IMR-90 (cell line): ENCODE data around the gene CST11.

Experiments
- MXI1 ChIP-seq: IDR thresholded peaks from 2 replicates; pipeline ENCODE4 v1.6.1; 2012; ENCODE audit warnings: low read depth, mild to moderate bottlenecking, low read length, moderate library complexity, borderline replicate concordance
- NFE2L2 ChIP-seq: fragments of 150-350 bp; IDR thresholded peaks from 2 replicates; pipeline ENCODE4 v1.6.1; 2016; ENCODE audit warnings: low read depth, mild to moderate bottlenecking, low read length
- POLR2A ChIP-seq: IDR thresholded peaks from 2 replicates; pipeline ENCODE4 v1.6.1; 2012; ENCODE audit warnings: mild to moderate bottlenecking, low read depth, low read length
- RCOR1 ChIP-seq: IDR thresholded peaks from 2 replicates; pipeline ENCODE4 v1.6.1; 2012; ENCODE audit warnings: mild to moderate bottlenecking, low read length, improper control_type of control experiment; ENCODE audit not compliant: insufficient replicate concordance
- SMC3 ChIP-seq: fragments of 150-350 bp; IDR thresholded peaks from 2 replicates; pipeline ENCODE4 v1.6.1; 2016; ENCODE audit warnings: low read depth, mild to moderate bottlenecking, antibody characterized with exemption, low read length, moderate library complexity
- TF ChIP-seq, protein P1 (sequence below): conservative IDR thresholded peaks from 2 replicates; pipeline ENCODE4 v1.5.1; 2012; ENCODE audit warnings: mild to moderate bottlenecking, low read depth, low read length, improper control_type of control experiment

DNA sequence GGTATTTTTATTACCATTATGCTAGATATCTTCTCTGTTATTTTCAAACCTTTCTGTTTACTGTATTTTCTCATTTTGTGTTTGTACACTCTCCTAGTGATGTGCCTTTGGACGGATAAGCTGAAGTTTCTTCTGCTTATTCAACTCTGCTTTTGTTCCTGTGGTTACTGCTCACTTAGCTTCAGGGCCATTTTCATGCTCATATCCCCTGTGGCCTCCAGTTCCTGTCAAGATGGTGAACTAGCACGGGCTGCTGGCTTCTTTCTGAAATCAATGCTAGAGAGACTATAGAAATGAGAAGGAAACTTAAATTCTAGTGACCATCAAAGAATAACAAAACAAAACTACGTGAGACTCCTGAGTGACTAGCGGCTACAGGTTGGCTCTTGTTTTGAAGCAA lies 31.4 kb upstream of the CST11 start:
- TF ChIP-seq NFE2L2 (no peak), MXI1 (no peak), RCOR1 (no peak), SMC3 (no peak), POLR2A (no peak)
- TF ChIP-seq, protein P1, sequence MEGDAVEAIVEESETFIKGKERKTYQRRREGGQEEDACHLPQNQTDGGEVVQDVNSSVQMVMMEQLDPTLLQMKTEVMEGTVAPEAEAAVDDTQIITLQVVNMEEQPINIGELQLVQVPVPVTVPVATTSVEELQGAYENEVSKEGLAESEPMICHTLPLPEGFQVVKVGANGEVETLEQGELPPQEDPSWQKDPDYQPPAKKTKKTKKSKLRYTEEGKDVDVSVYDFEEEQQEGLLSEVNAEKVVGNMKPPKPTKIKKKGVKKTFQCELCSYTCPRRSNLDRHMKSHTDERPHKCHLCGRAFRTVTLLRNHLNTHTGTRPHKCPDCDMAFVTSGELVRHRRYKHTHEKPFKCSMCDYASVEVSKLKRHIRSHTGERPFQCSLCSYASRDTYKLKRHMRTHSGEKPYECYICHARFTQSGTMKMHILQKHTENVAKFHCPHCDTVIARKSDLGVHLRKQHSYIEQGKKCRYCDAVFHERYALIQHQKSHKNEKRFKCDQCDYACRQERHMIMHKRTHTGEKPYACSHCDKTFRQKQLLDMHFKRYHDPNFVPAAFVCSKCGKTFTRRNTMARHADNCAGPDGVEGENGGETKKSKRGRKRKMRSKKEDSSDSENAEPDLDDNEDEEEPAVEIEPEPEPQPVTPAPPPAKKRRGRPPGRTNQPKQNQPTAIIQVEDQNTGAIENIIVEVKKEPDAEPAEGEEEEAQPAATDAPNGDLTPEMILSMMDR: no peak
